H1 (cell line): ENCODE results near the gene JMJD1C. TPM values are rescaled to one million over a fixed set of nuclear protein-coding genes. Genes with fewer than 3 reads are reported as not detected.

Source experiments
- CTCF ChIA-PET: fragments of 300-600 bp; sonication (Branson Sonifier 250); formaldehyde crosslinking; loops from one replicate; lab custom pipeline; 2021; ENCODE audit not compliant: partially characterized antibody; lab: Charles Lee
- POLR2A ChIA-PET: fragments of 300-600 bp; sonication (Branson Sonifier 250); formaldehyde crosslinking; loops from one replicate; lab custom pipeline; 2021; ENCODE audit warnings: inconsistent platforms; ENCODE audit not compliant: partially characterized antibody; lab: Charles Lee
- DNase-seq, 2 experiments: peaks; one replicate each; pipeline versions ENCODE4 v3.0.0 to v3.0.0-alpha.2; 2010 to 2022; ENCODE audit warnings: low spot score in 2 of 2, low read depth in 1 of 2, mixed read lengths in 1 of 2
- FAIRE-seq: peaks from 2 replicates; lab custom pipeline; 2011; peaks lifted over from hg19 to GRCh38; lab: Jason Lieb, UNC
- H2AFZ ChIP-seq: 2 replicates; pipeline ENCODE4 v1.8.1; 2012; ENCODE audit warnings: low read length, inconsistent platforms
- H2AK5ac ChIP-seq: 2 replicates; pipeline ENCODE4 v1.6.1; 2013; ENCODE audit warnings: low read depth, low read length
- H2BK120ac ChIP-seq: replicated peaks from 2 replicates; pipeline ENCODE3; 2013; ENCODE audit warnings: low read depth, low read length, inconsistent platforms
- H2BK12ac ChIP-seq: 2 replicates; pipeline ENCODE4 v1.6.1; 2013; ENCODE audit warnings: low read depth, low read length
- H2BK15ac ChIP-seq: 2 replicates; pipeline ENCODE4 v1.6.1; 2013; ENCODE audit warnings: low read length
- H2BK20ac ChIP-seq: 2 replicates; pipeline ENCODE4 v1.6.1; 2013; ENCODE audit warnings: low read length
- H2BK5ac ChIP-seq: 2 replicates; pipeline ENCODE4 v1.6.1; 2013; ENCODE audit warnings: low read depth, low read length
- H3K14ac ChIP-seq: 2 replicates; pipeline ENCODE4 v1.6.1; 2013; ENCODE audit warnings: inconsistent platforms; ENCODE audit not compliant: insufficient read length
- H3K18ac ChIP-seq: 2 replicates; pipeline ENCODE4 v1.6.1; 2013; ENCODE audit warnings: low read length; ENCODE audit errors: extremely low read depth
- H3K23ac ChIP-seq: 2 replicates; pipeline ENCODE4 v1.6.1; 2013; ENCODE audit warnings: inconsistent platforms; ENCODE audit not compliant: insufficient read length
- H3K23me2 ChIP-seq: 2 replicates; pipeline ENCODE4 v1.6.1; 2013; ENCODE audit warnings: low read depth, low read length
- H3K27ac ChIP-seq: 2 replicates; pipeline ENCODE4 v1.6.1; 2011; ENCODE audit warnings: low read depth, low read length, inconsistent platforms
- H3K27me3 ChIP-seq, 4 experiments: replicated peaks in 1 of 4; 1 replicate in 1 of 4; 2 replicates in 3 of 4; pipeline versions ENCODE4 v1.6.1 to v1.8.1; 2011 to 2013; ENCODE audit warnings: low read length in 3 of 4, mild to moderate bottlenecking in 3 of 4, inconsistent platforms in 2 of 4, mixed read lengths in 2 of 4, moderate library complexity in 1 of 4; ENCODE audit not compliant: control insufficient read depth in 3 of 4, insufficient read depth in 3 of 4; ENCODE audit errors: extremely low read depth in 1 of 4
- H3K36me3 ChIP-seq, 4 experiments: 2 replicates each; pipeline versions ENCODE4 v1.6.1 to v1.8.1; 2011 to 2013; ENCODE audit warnings: mild to moderate bottlenecking in 4 of 4, low read length in 3 of 4, moderate library complexity in 2 of 4, control low read depth in 1 of 4, inconsistent platforms in 1 of 4; ENCODE audit not compliant: insufficient read depth in 4 of 4, control insufficient read depth in 2 of 4
- H3K4ac ChIP-seq: replicated peaks from 2 replicates; pipeline ENCODE3; 2013; ENCODE audit warnings: low read length, low read depth, mixed read lengths, inconsistent platforms; ENCODE audit not compliant: insufficient read length
- H3K4me1 ChIP-seq, 4 experiments: replicated peaks in 1 of 4; 1 replicate in 1 of 4; 2 replicates in 3 of 4; pipeline versions ENCODE4 v1.6.1 to v1.8.1; 2011 to 2013; ENCODE audit warnings: low read length in 3 of 4, inconsistent platforms in 2 of 4, mixed read lengths in 1 of 4; ENCODE audit not compliant: insufficient read depth in 4 of 4, control insufficient read depth in 3 of 4
- H3K4me2 ChIP-seq, 2 experiments: 2 replicates each; pipeline versions ENCODE4 v1.6.1 to v1.8.1; 2011 to 2013; ENCODE audit warnings: low read depth in 2 of 2, low read length in 2 of 2, control low read depth in 1 of 2, inconsistent platforms in 1 of 2, mild to moderate bottlenecking in 1 of 2; ENCODE audit not compliant: insufficient read depth in 1 of 2
- H3K4me3 ChIP-seq, 4 experiments: fragments of 200-600, 300-600 bp in 1 of 4; sonication (generic), shearing (Covaris generic), sonication (Bioruptor Twin) in 1 of 4; 2 replicates each; pipeline versions ENCODE4 v1.5.1 to v1.8.1; 2011 to 2016; ENCODE audit warnings: low read length in 4 of 4, low read depth in 3 of 4, control low read depth in 2 of 4, inconsistent platforms in 2 of 4, mild to moderate bottlenecking in 2 of 4, mixed read lengths in 1 of 4, moderate library complexity in 1 of 4; ENCODE audit not compliant: insufficient read depth in 2 of 4; ENCODE audit errors: extremely low read depth in 1 of 4
- H3K56ac ChIP-seq: replicated peaks from 2 replicates; pipeline ENCODE3; 2013; ENCODE audit warnings: low read depth, mild to moderate bottlenecking, mixed read lengths, low read length, inconsistent platforms; ENCODE audit not compliant: insufficient read length
- H3K79me1 ChIP-seq: 2 replicates; pipeline ENCODE4 v1.6.1; 2013; ENCODE audit warnings: low read depth, low read length, control low read depth
- H3K79me2 ChIP-seq, 2 experiments: 2 replicates each; pipeline versions ENCODE4 v1.6.1 to v1.8.1; 2012 to 2013; ENCODE audit warnings: low read length in 2 of 2, mild to moderate bottlenecking in 2 of 2, inconsistent platforms in 1 of 2; ENCODE audit not compliant: insufficient read depth in 2 of 2, control insufficient read depth in 1 of 2
- H3K9ac ChIP-seq, 4 experiments: replicated peaks in 1 of 4; 1 replicate in 1 of 4; 2 replicates in 3 of 4; pipeline versions ENCODE4 v1.6.1 to v1.8.1; 2011 to 2013; ENCODE audit warnings: low read depth in 3 of 4, low read length in 3 of 4, control low read depth in 2 of 4, mild to moderate bottlenecking in 2 of 4, moderate library complexity in 2 of 4, inconsistent platforms in 1 of 4; ENCODE audit errors: extremely low read depth in 1 of 4
- H3K9me3 ChIP-seq, 2 experiments: 2 replicates each; pipeline versions ENCODE4 v1.6.1 to v1.8.1; 2012 to 2013; ENCODE audit warnings: mild to moderate bottlenecking in 2 of 2, moderate library complexity in 2 of 2, control low read depth in 1 of 2, inconsistent platforms in 1 of 2, low read depth in 1 of 2, low read length in 1 of 2, mixed read lengths in 1 of 2; ENCODE audit not compliant: insufficient read depth in 2 of 2
- H4K20me1 ChIP-seq, 2 experiments: replicated peaks in 1 of 2; 2 replicates each; pipeline versions ENCODE3 to v1.8.1; 2011 to 2013; ENCODE audit warnings: inconsistent platforms in 2 of 2, low read length in 2 of 2, mild to moderate bottlenecking in 1 of 2; ENCODE audit not compliant: insufficient read depth in 2 of 2, control insufficient read depth in 1 of 2
- H4K5ac ChIP-seq: 2 replicates; pipeline ENCODE4 v1.6.1; 2013; ENCODE audit warnings: low read length, low read depth, mixed read lengths, inconsistent platforms; ENCODE audit not compliant: insufficient read length
- H4K8ac ChIP-seq: 2 replicates; pipeline ENCODE4 v1.8.0; 2013; ENCODE audit warnings: mild to moderate bottlenecking, moderate library complexity, low read length, inconsistent platforms; ENCODE audit not compliant: insufficient read depth; ENCODE audit errors: extremely low read depth
- H4K91ac ChIP-seq: replicated peaks from 2 replicates; pipeline ENCODE3; 2013; ENCODE audit warnings: low read length, mixed read lengths, inconsistent platforms; ENCODE audit not compliant: insufficient read length
- CBX5 ChIP-seq: fragments of 300-800, 300-1000 bp; sonication (generic); IDR thresholded peaks from 2 replicates; pipeline ENCODE4 v1.7.1; 2016; ENCODE audit warnings: antibody characterized with exemption, low read length, low read depth
- CEBPB ChIP-seq: IDR thresholded peaks from 2 replicates; pipeline ENCODE4 v1.6.1; 2012; ENCODE audit warnings: low read depth, low read length
- EZH2 ChIP-seq: fragments of 200-600 bp; sonication (generic); IDR thresholded peaks from 2 replicates; pipeline ENCODE4 v1.7.1; 2012; ENCODE audit warnings: low read depth, mild to moderate bottlenecking, moderate library complexity, low read length, inconsistent platforms; ENCODE audit not compliant: severe bottlenecking
- JUN ChIP-seq: IDR thresholded peaks from 2 replicates; pipeline ENCODE4 v1.6.1; 2011; ENCODE audit warnings: low read depth, mild to moderate bottlenecking, improper control_type of control experiment, low read length
- RAD21 ChIP-seq, 2 experiments: IDR thresholded peaks in 1 of 2; conservative IDR thresholded peaks in 1 of 2; 2 replicates each; pipeline ENCODE4 v1.6.1; 2011; ENCODE audit warnings: low read depth in 2 of 2, low read length in 2 of 2, improper control_type of control experiment in 1 of 2, inconsistent platforms in 1 of 2, mild to moderate bottlenecking in 1 of 2, moderate library complexity in 1 of 2
- SAP30 ChIP-seq: fragments of 300-600 bp; sonication (generic); IDR thresholded peaks from 2 replicates; pipeline ENCODE4 v1.7.1; 2012; ENCODE audit warnings: low read length, moderate library complexity, mild to moderate bottlenecking, inconsistent platforms; ENCODE audit not compliant: insufficient read depth, insufficient replicate concordance
- SIX5 ChIP-seq: IDR thresholded peaks from 2 replicates; pipeline ENCODE4 v1.6.1; 2011; ENCODE audit warnings: mild to moderate bottlenecking, low read depth, low read length
- TAF1 ChIP-seq: IDR thresholded peaks from 2 replicates; pipeline ENCODE4 v1.6.1; 2011; ENCODE audit warnings: mild to moderate bottlenecking, low read depth, low read length
- WGBS, 2 experiments: shearing (Covaris generic) in 1 of 2; methylation state at CpG; one replicate each; pipeline versions ENCODE4 v1.1.6 to v1.1.7; 2013 to 2015; ENCODE audit warnings: low lambda C conversion rate in 2 of 2, mixed read lengths in 2 of 2, inconsistent platforms in 1 of 2, low coverage in 1 of 2, missing lambda C conversion rate in 1 of 2; ENCODE audit not compliant: insufficient replicate concordance in 2 of 2, insufficient coverage in 1 of 2, insufficient read length in 1 of 2; ENCODE audit errors: extremely low coverage in 1 of 2, missing lambda C conversion rate in 1 of 2; 5-methylcytosine and 5-hydroxymethylcytosine counted together
- polyA plus RNA-seq, 7 experiments: library from polyadenylated mRNA; depleted of rRNA in 3 of 7; stranded (reverse) in 5 of 7; unstranded in 2 of 7; fragments of >200 nt in 5 of 7; fragments of 200-250 nt in 2 of 7; gene quantifications; 1 replicate in 5 of 7; 2 replicates in 1 of 7; 4 replicates in 1 of 7; pipeline versions ENCODE4 v1.2.1 to v1.2.3, GENCODE V29; 2011 to 2013; ENCODE audit warnings: missing spikeins in 2 of 7, mixed read lengths in 2 of 7
- total RNA-seq: library from RNA; stranded (reverse); fragmentation: NEBNext Ultra II Directional; extraction: Animal tissue kit (Norgen Biotek cat#: 25700); gene quantifications from 2 replicates; pipeline ENCODE4 v1.2.1, GENCODE V29; 2021
- TF ChIP-seq, protein P1 (sequence below): IDR thresholded peaks from 2 replicates; pipeline ENCODE4 v1.6.1; 2011; ENCODE audit warnings: low read depth, mild to moderate bottlenecking, low read length; ENCODE audit not compliant: insufficient read depth
- TF ChIP-seq, protein P2 (sequence below), 3 experiments: IDR thresholded peaks; 1 replicate in 2 of 3; 2 replicates in 1 of 3; pipeline versions ENCODE4 v1.5.1 to v1.6.1; 2011; ENCODE audit warnings: low read length in 3 of 3, mild to moderate bottlenecking in 3 of 3, inconsistent platforms in 2 of 3, low read depth in 1 of 3, moderate library complexity in 1 of 3; ENCODE audit not compliant: insufficient read depth in 1 of 3; ENCODE audit errors: control extremely low read depth in 1 of 3

The JMJD1C gene
- total and polyA plus RNA-seq, 2 of the 8 experiments (the other 6 are each of a cell fraction or from before 2014, with no cell fraction given) = 54.5 to 210 TPM

GRCh38 chr10:63217120-63217605, 248.6 kb downstream of the JMJD1C start:
- ChIA-PET CTCF (interaction anchor here (0.6 to 4.4 kb wide), 19 partner anchors 8 to 591 kb away, joined by 3 to 22 read pairs (median 3); no protein-coding TSS in a partner anchor), POLR2A (no interaction called here)
- Histone ChIP-seq H3K23ac (no peak overlapping the region), H3K27ac (no peak overlapping the region), H3K4me2 (no peak overlapping the region), H3K79me1 (0 out of 2 replicates have a peak, but pooled peaks cover 4% of the 10 kb centered on the region), H4K8ac (no peak overlapping the region), H3K9ac (no peak overlapping the region), H3K36me3 (peaks cover 14 to 42% (median 32%) of the 10 kb centered on the region in 4 experiments), H3K27me3 (no peaks in the 10 kb centered on the region), H3K4me3 (no peak overlapping the region), H3K4ac (no peak overlapping the region), H3K14ac (no peak overlapping the region), H2BK20ac (no peak overlapping the region), H2AFZ (no peak overlapping the region), H3K79me2 (peaks cover 9 to 98% of the 10 kb centered on the region in 2 experiments), H2AK5ac (no peak overlapping the region), H2BK12ac (no peak overlapping the region), H4K20me1 (peaks cover 12 to 23% of the 10 kb centered on the region in 2 experiments), H3K23me2 (no peaks in the 10 kb centered on the region), H2BK15ac (no peak overlapping the region), H3K9me3 (no peaks in the 10 kb centered on the region), H2BK5ac (no peak overlapping the region), H4K5ac (no peak overlapping the region), H3K56ac (no peak overlapping the region), H2BK120ac (no peak overlapping the region), H4K91ac (no peak overlapping the region), H3K18ac (no peak overlapping the region), H3K4me1 (peaks cover 0 to 6% (median 0%) of the 10 kb centered on the region in 4 experiments; a peak in 1 of 7 replicates)
- FAIRE-seq (no peak), DNase-seq (no peak)
- 77% methylated on average over 3 of the region's 3 CpGs; no CpG with 5 or more reads in 1 of the 2 experiments for WGBS, 2 experiments
- TF ChIP-seq SIX5 (no peak), CEBPB (no peak), CBX5 (no peak), EZH2 (no peak), JUN (no peak), SAP30 (no peak), TAF1 (no peak), RAD21 (IDR thresholded peaks at IDR 0.05 in 1 of 2, conservative IDR thresholded peaks at IDR 0.05 in 1 of 2; ENCODE audit: low read depth in 2 of 2, low read length in 2 of 2) (peak; percentile 54 to 63)
- TF ChIP-seq, protein P1, sequence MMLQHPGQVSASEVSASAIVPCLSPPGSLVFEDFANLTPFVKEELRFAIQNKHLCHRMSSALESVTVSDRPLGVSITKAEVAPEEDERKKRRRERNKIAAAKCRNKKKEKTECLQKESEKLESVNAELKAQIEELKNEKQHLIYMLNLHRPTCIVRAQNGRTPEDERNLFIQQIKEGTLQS = no peak
- TF ChIP-seq, protein P2, sequence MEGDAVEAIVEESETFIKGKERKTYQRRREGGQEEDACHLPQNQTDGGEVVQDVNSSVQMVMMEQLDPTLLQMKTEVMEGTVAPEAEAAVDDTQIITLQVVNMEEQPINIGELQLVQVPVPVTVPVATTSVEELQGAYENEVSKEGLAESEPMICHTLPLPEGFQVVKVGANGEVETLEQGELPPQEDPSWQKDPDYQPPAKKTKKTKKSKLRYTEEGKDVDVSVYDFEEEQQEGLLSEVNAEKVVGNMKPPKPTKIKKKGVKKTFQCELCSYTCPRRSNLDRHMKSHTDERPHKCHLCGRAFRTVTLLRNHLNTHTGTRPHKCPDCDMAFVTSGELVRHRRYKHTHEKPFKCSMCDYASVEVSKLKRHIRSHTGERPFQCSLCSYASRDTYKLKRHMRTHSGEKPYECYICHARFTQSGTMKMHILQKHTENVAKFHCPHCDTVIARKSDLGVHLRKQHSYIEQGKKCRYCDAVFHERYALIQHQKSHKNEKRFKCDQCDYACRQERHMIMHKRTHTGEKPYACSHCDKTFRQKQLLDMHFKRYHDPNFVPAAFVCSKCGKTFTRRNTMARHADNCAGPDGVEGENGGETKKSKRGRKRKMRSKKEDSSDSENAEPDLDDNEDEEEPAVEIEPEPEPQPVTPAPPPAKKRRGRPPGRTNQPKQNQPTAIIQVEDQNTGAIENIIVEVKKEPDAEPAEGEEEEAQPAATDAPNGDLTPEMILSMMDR (IDR thresholded peaks at IDR 0.05; ENCODE audit: control extremely low read depth in 1 of 3, insufficient read depth in 1 of 3, low read depth in 1 of 3, low read length in 3 of 3) = peak in 2 of 3 experiments; percentile 26 to 36; a peak in 2 of 4 replicates
